Cerebellar cortex (tissue), 1 donor: ENCODE results near the gene EPOP.
"Not testable (repeated sequence)": the region's sequence is repeated elsewhere in the genome, so short reads cannot be mapped to it uniquely, and the experiment has no call there.

ENCODE experiments used
- DNase-seq: peaks from one replicate; pipeline ENCODE4 v3.0.0-alpha.2; 2015; ENCODE audit warnings: low spot score

EPOP gene

GRCh38 chr17:38653230-38653629, 21.5 kb downstream of the EPOP start:
- DNase-seq: no peak

- DNase-seq: not testable (repeated sequence)
These were observed 24.0 kb downstream of the EPOP start for GRCh38 chr17:38650653-38651173.

GRCh38 chr17:38637951-38638350, 36.8 kb downstream of the EPOP start:
- DNase-seq: no peak

- DNase-seq: peak; percentile 64
These were observed 38.7 kb downstream of the EPOP start for GRCh38 chr17:38636054-38636453.

- DNase-seq: no peak
These were observed 42.4 kb downstream of the EPOP start for GRCh38 chr17:38632334-38632733.

GRCh38 chr17:38628441-38628840, 46.3 kb downstream of the EPOP start:
- peak; percentile 20 for DNase-seq

GRCh38 chr17:38627957-38628356, 46.8 kb downstream of the EPOP start:
- no peak for DNase-seq

GRCh38 chr17:38626606-38627226, 48.0 kb downstream of the EPOP start:
- not testable (repeated sequence) for DNase-seq

- DNase-seq: no peak
These were observed 49.3 kb downstream of the EPOP start for GRCh38 chr17:38625482-38625881.

- DNase-seq: not testable (repeated sequence)
These were observed 49.9 kb downstream of the EPOP start for GRCh38 chr17:38624782-38625355.
